OCI-LY7 (cell line): ENCODE data around the gene PCDH12. TPM values are rescaled to one million over a fixed set of nuclear protein-coding genes. Genes with fewer than 3 reads are reported as not detected.

ENCODE experiments used
- BruUV-seq: library from RNA; stranded (reverse); fragments of 400-500 nt; replicated peaks from 2 replicates; lab custom pipeline; 2021; lab: Mats Ljungman, UMichigan
- CTCF ChIA-PET: fragments of 300-600 bp; sonication (Branson Sonifier 250); formaldehyde crosslinking; loops from one replicate; lab custom pipeline; 2022; ENCODE audit warnings: antibody characterized with exemption; ENCODE audit not compliant: unreplicated experiment; lab: Charles Lee
- POLR2A ChIA-PET: fragments of 300-600 bp; sonication (Branson Sonifier 250); formaldehyde crosslinking; loops from one replicate; lab custom pipeline; 2022; ENCODE audit warnings: antibody characterized with exemption; lab: Charles Lee
- DNase-seq: peaks from one replicate; pipeline ENCODE4 v3.0.0-alpha.2; 2015; ENCODE audit warnings: low spot score
- H2AFZ ChIP-seq: fragments of 200-600 bp; sonication (generic), shearing (Covaris generic); 2 replicates; pipeline ENCODE4 v1.6.1; 2014; ENCODE audit warnings: mild to moderate bottlenecking, antibody characterized with exemption, low read length, moderate library complexity
- H3K27ac ChIP-seq: fragments of 200-600 bp; sonication (generic); 2 replicates; pipeline ENCODE4 v1.5.1; 2014; ENCODE audit warnings: mixed run types, low read depth, mild to moderate bottlenecking, moderate library complexity, low read length, inconsistent platforms; ENCODE audit not compliant: poor library complexity, severe bottlenecking
- H3K36me3 ChIP-seq: fragments of 200-600 bp; sonication (generic); 2 replicates; pipeline ENCODE4 v1.6.1; 2014; ENCODE audit warnings: mild to moderate bottlenecking, antibody characterized with exemption, low read length, moderate library complexity, mixed read lengths; ENCODE audit not compliant: insufficient read depth
- H3K4me1 ChIP-seq: fragments of 200-600 bp; sonication (generic); 2 replicates; pipeline ENCODE4 v1.5.1; 2014; ENCODE audit warnings: mild to moderate bottlenecking, low read length; ENCODE audit not compliant: insufficient read depth, poor library complexity, severe bottlenecking
- H3K4me2 ChIP-seq: fragments of 200-600 bp; sonication (generic); 2 replicates; pipeline ENCODE4 v1.6.1; 2014; ENCODE audit warnings: mild to moderate bottlenecking, low read length
- H3K4me3 ChIP-seq: fragments of 200-600 bp; sonication (generic); 2 replicates; pipeline ENCODE4 v1.5.1; 2014; ENCODE audit warnings: mild to moderate bottlenecking, low read depth, low read length; ENCODE audit not compliant: poor library complexity, severe bottlenecking
- H3K79me2 ChIP-seq: fragments of 200-600 bp; sonication (generic); 2 replicates; pipeline ENCODE4 v1.6.1; 2016; ENCODE audit warnings: low read depth, mild to moderate bottlenecking, low read length, moderate library complexity, mixed read lengths; ENCODE audit not compliant: insufficient read depth
- H3K9me2 ChIP-seq: fragments of 200-600 bp; sonication (generic); 2 replicates; pipeline ENCODE4 v1.6.1; 2016; ENCODE audit warnings: mild to moderate bottlenecking, low read length, mixed read lengths; ENCODE audit not compliant: insufficient read depth
- H3K9me3 ChIP-seq: fragments of 200-600 bp; sonication (generic); 2 replicates; pipeline ENCODE4 v1.6.1; 2014; ENCODE audit warnings: mild to moderate bottlenecking, mixed run types, low read length, mixed read lengths
- H4K20me1 ChIP-seq: fragments of 200-600 bp; sonication (generic); 2 replicates; pipeline ENCODE4 v1.6.1; 2014; ENCODE audit warnings: mild to moderate bottlenecking, antibody characterized with exemption, low read length, moderate library complexity, mixed read lengths; ENCODE audit not compliant: insufficient read depth
- EZH2phosphoT487 ChIP-seq: fragments of 200-600 bp; sonication (generic); IDR thresholded peaks from 2 replicates; pipeline ENCODE4 v1.6.1; 2018; ENCODE audit warnings: low read depth, borderline replicate concordance, mild to moderate bottlenecking, mixed run types, antibody characterized with exemption, low read length, moderate library complexity, mixed read lengths
- intact Hi-C: fragments of 100-400 bp; cut with micrococcal nuclease; formaldehyde crosslinking; loops from one replicate; pipeline ENCODE4 v1.10.0; 2022; ENCODE audit not compliant: unreplicated experiment
- total RNA-seq, 2 experiments: library from RNA; depleted of rRNA in 1 of 2; stranded (reverse); fragments of >200 nt in 1 of 2; shearing (Covaris generic) in 1 of 2; gene quantifications; 2 replicates each; pipeline ENCODE4 v1.2.3, GENCODE V29; 2014 to 2022
- TF ChIP-seq, protein P1 (sequence below): fragments of 200-600 bp; sonication (generic); conservative IDR thresholded peaks from 2 replicates; pipeline ENCODE4 v1.5.1; 2014; ENCODE audit warnings: mild to moderate bottlenecking, antibody characterized with exemption, low read length, moderate library complexity, mixed read lengths

PCDH12 gene
- total RNA-seq, 2 experiments from 2014 or later = 0.03 TPM; not detected in 1

GRCh38 chr5:141906517-141906916 is 51.5 kb downstream of the PCDH12 start:
- H3K9me2 ChIP-seq = no peaks in the 10 kb centered on the region
- no peaks in the 10 kb centered on the region for H3K79me2 ChIP-seq
- CTCF ChIA-PET = no interaction called here
- DNase-seq = no peak
- TF ChIP-seq EZH2phosphoT487 = no peak
- TF ChIP-seq, protein P1, sequence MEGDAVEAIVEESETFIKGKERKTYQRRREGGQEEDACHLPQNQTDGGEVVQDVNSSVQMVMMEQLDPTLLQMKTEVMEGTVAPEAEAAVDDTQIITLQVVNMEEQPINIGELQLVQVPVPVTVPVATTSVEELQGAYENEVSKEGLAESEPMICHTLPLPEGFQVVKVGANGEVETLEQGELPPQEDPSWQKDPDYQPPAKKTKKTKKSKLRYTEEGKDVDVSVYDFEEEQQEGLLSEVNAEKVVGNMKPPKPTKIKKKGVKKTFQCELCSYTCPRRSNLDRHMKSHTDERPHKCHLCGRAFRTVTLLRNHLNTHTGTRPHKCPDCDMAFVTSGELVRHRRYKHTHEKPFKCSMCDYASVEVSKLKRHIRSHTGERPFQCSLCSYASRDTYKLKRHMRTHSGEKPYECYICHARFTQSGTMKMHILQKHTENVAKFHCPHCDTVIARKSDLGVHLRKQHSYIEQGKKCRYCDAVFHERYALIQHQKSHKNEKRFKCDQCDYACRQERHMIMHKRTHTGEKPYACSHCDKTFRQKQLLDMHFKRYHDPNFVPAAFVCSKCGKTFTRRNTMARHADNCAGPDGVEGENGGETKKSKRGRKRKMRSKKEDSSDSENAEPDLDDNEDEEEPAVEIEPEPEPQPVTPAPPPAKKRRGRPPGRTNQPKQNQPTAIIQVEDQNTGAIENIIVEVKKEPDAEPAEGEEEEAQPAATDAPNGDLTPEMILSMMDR = no peak
- no TSS peak for BruUV-seq
- H3K4me2 ChIP-seq = no peak overlapping the region
- intact Hi-C loops = no loop called here
- H3K9me3 ChIP-seq = no peaks in the 10 kb centered on the region
- no peaks in the 10 kb centered on the region for H3K36me3 ChIP-seq
- H2AFZ ChIP-seq = no peak overlapping the region
- H4K20me1 ChIP-seq = no peaks in the 10 kb centered on the region
- no peak overlapping the region for H3K27ac ChIP-seq
- H3K4me1 ChIP-seq = no peaks in the 10 kb centered on the region
- POLR2A ChIA-PET = interaction anchor here (0.6 to 1.3 kb wide), 6 partner anchors 10 to 130 kb away, joined by 3 to 9 read pairs (median 3); no protein-coding TSS in a partner anchor
- H3K4me3 ChIP-seq = no peak overlapping the region

GRCh38 chr5:141904551-141904950 is 53.5 kb downstream of the PCDH12 start:
- BruUV-seq = no TSS peak
- Histone ChIP-seq H3K4me1 (no peaks in the 10 kb centered on the region), H2AFZ (no peak overlapping the region), H4K20me1 (no peaks in the 10 kb centered on the region), H3K79me2 (no peaks in the 10 kb centered on the region), H3K9me2 (no peaks in the 10 kb centered on the region), H3K9me3 (no peaks in the 10 kb centered on the region), H3K27ac (no peak overlapping the region), H3K4me2 (no peak overlapping the region), H3K36me3 (no peaks in the 10 kb centered on the region), H3K4me3 (no peak overlapping the region)
- TF ChIP-seq, protein P1 = no peak
- TF ChIP-seq EZH2phosphoT487 = no peak
- POLR2A ChIA-PET = no interaction called here
- intact Hi-C loops = no loop called here
- CTCF ChIA-PET = no interaction called here
- DNase-seq = no peak

DNA sequence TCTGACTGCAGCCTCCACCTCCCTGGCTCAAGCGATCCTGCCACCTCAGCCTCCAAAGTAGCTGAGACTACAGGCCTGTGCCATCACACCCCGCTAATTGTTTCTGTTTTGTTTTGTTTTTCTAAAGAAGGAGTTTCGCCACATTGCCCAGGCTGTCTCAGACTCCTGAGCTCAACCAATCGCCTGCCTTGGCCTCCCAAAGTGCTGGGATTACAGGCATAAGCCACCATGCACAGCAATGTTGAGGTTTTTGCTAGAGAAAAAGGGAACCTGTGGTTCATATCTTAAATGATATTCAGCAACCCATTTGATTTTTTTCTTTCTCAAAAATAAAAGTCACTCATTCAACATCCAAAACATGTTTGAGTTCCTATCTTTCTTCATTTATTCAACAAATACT is 54.7 kb downstream of the PCDH12 start:
- no peak overlapping the region for H2AFZ ChIP-seq
- intact Hi-C loops = no loop called here
- no peaks in the 10 kb centered on the region for H3K4me1 ChIP-seq
- no TSS peak for BruUV-seq
- no peaks in the 10 kb centered on the region for H3K9me2 ChIP-seq
- no peaks in the 10 kb centered on the region for H3K36me3 ChIP-seq
- H3K4me2 ChIP-seq = no peak overlapping the region
- no peaks in the 10 kb centered on the region for H4K20me1 ChIP-seq
- ChIA-PET POLR2A (interaction anchor here (0.6 to 1.2 kb wide), 3 partner anchors 13 to 45 kb away, joined by 4 to 8 read pairs (median 4); no protein-coding TSS in a partner anchor), CTCF (no interaction called here)
- H3K27ac ChIP-seq = no peak overlapping the region
- no peak for TF ChIP-seq EZH2phosphoT487
- TF ChIP-seq, protein P1 = no peak
- H3K9me3 ChIP-seq = no peaks in the 10 kb centered on the region
- DNase-seq = no peak
- H3K4me3 ChIP-seq = no peak overlapping the region
- no peaks in the 10 kb centered on the region for H3K79me2 ChIP-seq
